HG02938 (cell line): Measurements from ENCODE around the gene ADARB2.

Experiments used
- ATAC-seq: cut with Tn5 transposase; IDR thresholded peaks from one replicate; pipeline ENCODE4 v1.9.1; 2021; ENCODE audit warnings: mild to moderate bottlenecking, moderate library complexity; ENCODE audit not compliant: unreplicated experiment

Gene ADARB2

GRCh38 chr10:1154531-1155295, 582.6 kb downstream of the ADARB2 start:
- ATAC-seq: no peak

DNA sequence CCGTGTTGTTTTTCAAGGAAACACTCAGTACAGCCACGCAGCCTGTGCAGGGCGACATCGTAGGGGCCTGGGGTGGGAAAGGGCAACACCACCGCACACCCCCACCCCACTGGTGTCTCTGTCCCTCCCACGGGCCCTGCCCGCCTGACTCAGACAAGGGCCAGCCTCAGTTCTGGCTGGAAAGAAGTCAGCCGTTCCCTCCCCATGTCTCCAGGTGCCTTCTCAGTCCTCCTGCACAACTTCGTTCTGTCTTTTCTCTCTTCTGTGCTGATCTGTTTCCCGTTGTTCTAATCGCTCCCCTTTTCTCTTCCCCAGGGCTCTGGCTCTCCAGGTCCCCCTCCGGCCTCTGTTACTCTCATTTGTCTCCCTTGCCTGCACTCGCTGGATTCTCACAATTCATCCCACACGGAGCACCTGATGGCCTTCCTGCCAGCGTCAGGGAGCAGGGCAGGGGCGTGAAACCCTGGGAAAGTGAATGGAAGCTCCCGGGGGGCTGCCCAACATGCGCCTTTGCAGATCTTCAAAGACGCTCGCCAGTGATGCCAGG, 583.4 kb downstream of the ADARB2 start:
- ATAC-seq: no peak

DNA sequence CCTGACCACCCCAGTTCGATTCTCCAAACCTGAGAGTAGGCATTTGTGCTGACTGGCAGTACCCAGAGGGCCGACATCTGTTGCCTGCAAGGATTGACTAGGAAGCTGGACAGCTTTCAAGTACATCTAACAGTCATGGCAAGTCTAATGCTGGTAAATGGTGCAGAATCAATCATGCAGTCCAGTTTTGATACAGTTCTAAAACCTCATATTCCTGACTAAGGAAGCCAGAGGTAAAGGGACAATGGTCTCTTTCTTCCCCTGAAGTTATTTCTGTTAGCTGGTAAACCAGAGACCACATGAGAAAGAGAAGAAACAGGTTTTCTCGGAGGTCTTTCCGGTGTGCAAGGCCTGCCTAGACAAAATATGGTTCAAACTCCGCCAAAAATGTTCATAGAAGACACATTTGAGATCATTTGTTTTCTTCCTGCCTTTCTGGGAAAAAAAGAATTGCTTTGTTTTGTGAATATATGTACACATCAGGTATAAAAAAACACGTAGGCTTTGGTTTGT, 584.0 kb downstream of the ADARB2 start:
- no peak for ATAC-seq

- no peak for ATAC-seq
Measured at GRCh38 chr10:1152386-1153250, 584.7 kb downstream of the ADARB2 start.

DNA sequence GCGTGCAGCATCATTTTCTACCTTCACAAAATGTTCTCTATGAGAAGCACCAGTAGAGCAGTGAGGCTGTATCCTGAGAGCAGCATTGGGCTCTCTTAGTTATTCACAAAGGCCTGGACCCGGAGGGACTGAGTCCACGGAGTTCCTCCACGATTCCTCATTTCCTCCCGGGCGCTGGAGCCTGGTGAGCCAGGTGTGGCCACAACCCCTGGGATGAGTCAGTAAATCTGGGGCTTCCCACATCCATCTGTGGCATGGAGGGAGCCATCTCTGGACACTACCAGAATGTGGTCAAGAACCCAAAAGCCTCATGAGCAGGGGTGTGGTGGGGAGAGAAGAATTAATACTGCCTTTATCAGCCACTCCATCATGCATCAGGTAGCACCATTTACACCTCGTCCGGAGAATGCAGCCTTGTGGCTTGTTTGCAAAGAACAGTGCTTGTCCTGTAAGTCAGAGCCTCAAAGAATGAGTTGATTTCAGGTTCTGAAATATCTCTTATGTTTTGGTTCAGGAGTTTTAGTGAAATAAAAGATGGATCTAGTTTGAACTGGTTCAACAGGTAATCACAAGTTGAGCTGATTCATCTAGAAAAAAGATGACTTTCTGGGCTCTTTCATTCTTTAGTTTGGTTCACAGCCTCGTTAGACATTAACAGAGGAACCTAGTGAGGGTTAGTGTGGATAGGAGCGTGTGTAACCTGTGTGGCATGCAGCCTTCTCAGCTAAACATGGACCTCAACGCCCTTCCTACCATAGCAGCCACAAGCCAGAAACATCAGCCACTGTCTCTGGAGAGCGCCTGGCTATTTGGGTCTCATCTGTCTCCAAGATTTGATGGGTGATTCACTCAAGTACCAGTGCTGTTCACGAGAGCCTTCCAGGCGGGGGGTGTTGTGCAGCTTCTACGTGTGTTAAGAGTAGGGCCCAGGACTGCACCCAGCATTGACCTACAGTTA, 586.0 kb downstream of the ADARB2 start:
- ATAC-seq: no peak

DNA sequence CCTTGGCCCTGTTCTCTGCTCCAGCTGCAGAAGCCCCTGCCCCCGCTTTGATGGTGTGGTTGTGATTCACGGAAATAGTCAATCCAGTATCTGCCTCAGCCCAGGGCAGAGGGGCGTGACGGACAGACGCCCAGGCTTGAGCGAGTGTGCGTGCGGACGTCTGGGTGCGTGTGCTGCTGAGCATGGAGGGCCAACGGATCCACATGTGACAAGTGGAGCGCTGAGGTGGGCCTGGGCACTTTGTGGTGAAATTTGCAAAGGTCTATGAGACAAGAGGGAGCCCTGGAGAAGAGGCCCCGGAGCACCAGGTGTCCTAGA, 586.7 kb downstream of the ADARB2 start:
- no peak for ATAC-seq

GRCh38 chr10:1149793-1150637, 587.3 kb downstream of the ADARB2 start:
- no peak for ATAC-seq

- no peak for ATAC-seq
Measured at GRCh38 chr10:1148855-1149605, 588.3 kb downstream of the ADARB2 start.

GRCh38 chr10:1147810-1148209, 589.5 kb downstream of the ADARB2 start:
- no peak for ATAC-seq

- no peak for ATAC-seq
Measured at GRCh38 chr10:1142596-1142995, 594.7 kb downstream of the ADARB2 start.

DNA sequence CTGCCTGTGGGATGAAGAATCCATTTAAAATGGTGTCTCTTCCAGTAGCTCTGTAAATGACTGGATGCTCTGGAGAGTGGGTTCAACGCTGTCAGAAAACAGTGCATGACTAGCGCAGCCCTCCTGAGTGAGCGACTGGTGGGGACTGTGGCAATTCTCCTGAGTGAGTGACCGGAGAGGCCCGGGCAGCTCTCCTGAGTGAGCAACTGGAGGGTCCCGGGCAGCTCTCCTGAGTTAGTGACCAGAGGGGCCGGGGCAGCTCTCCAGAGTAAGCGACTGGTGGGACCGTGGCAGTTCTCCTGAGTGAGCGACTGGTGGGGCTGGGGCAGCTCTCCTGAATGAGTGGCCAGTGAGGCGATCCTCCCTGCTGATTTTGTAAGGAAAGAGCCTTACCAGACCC, 595.6 kb downstream of the ADARB2 start:
- no peak for ATAC-seq

DNA sequence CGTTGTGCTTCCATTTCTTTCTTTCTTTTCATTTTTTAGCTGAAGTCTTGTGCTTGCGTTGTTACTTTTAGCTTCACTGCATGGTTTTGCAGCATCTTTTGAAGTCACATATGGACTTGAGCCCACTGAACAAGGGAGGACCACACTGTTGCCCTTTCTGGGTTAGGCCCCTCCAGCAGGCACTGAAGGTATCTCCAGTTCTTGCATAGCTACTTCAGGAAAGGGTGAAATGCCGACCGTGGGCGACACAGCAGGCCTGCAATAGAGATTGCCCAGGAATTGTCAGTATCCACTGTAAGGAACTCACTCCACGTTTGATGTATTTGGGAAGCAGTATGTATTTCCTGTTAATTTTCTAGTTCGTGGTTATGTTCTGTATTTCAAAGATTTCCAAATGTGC, 596.1 kb downstream of the ADARB2 start:
- no peak for ATAC-seq

DNA sequence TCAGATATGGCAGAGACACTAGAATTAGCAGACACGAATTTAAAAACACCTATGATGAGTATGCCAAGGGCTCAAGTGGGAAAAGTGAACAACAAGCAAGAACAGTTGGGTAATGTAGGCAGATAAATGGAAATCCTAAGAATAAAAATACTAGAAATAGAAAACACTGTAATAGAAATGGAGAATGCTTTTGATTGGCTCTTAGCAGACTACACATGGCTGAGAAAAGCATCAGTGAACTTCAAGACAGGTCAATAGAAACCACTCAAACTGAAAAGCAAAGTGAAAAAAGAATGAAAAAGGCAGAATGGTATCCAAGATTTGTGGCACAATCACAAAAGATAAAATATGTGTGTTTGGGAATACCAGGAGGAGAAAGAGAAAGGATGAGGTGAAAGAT, 598.8 kb downstream of the ADARB2 start:
- ATAC-seq: no peak

GRCh38 chr10:1137499-1138163, 599.7 kb downstream of the ADARB2 start:
- ATAC-seq: no peak

- ATAC-seq: no peak
Measured at GRCh38 chr10:1136268-1136667, 601.1 kb downstream of the ADARB2 start.

- no peak for ATAC-seq
Measured at GRCh38 chr10:1134156-1134555, 603.2 kb downstream of the ADARB2 start.

GRCh38 chr10:1133495-1134045, 603.8 kb downstream of the ADARB2 start:
- ATAC-seq: no peak

DNA sequence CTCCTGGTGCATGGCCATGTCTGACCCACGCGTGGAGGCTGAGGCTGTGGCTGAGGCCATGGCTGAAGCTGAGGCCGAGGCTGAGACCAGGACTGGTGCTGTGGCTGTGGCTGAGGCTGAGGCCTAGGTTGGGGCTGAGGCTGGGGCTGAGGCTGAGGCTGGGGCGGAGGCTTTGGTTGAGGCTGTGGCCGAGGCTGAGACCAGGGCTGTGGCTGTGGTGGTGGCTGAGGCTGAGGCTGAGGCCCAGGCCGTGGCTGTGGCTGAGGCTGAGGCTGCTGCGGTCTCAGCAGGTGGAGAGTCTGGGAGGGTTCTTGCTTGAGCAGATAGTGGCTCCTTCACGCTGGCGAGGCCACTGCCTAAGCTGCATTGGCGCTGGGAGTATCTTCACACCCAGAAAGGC, 604.7 kb downstream of the ADARB2 start:
- no peak for ATAC-seq
